ENCODE data around the gene DPP3.

DPP3 gene

GRCh38 chr11:66466225-66467033 lies 13.8 kb upstream of the DPP3 start, which contains the start of gene PELI3:
Gene PELI3 (plus strand): TSS chr11:66466905. CDS start chr11:66468129, 1,224 bp downstream.
- Histone ChIP-seq H3K36me3 (ENCODE audit: insufficient read depth) (no peaks in the 10 kb centered on the region), H3K27me3 (ENCODE audit: insufficient read depth, low read depth) (no peaks in the 10 kb centered on the region), H3K4me3 (IDR thresholded peaks at IDR 0.05; ENCODE audit: insufficient read depth, low read depth, low read length) (no peak within 1 kb of the TSS), H2AFZ (ENCODE audit: low read depth) (peak within 1 kb of the TSS; percentile 91), H3K9ac (no peak within 1 kb of the TSS; the same call in 1 of the 2 replicates), H3K4me2 (peak within 1 kb of the TSS; percentile 74), H3K4me1 (ENCODE audit: low read depth, poor library complexity, severe bottlenecking) (peaks cover 5% of the 10 kb centered on the region), H3K79me2 (ENCODE audit: insufficient read depth, low read depth) (no peaks in the 10 kb centered on the region), H4K20me1 (ENCODE audit: insufficient read depth) (no peaks in the 10 kb centered on the region), H3K27ac (no peak within 1 kb of the TSS)
- no peak for TF ChIP-seq CTCF (conservative IDR thresholded peaks at IDR 0.05; ENCODE audit: low read depth, low read length)

GRCh38 chr11:66467034-66467659 lies 13.1 kb upstream of the DPP3 start:
- no peak overlapping the region; the same call in 1 of the 2 replicates for H3K9ac ChIP-seq
- H3K4me1 ChIP-seq (ENCODE audit: low read depth, poor library complexity, severe bottlenecking): peaks cover 5% of the 10 kb centered on the region
- peak overlapping the region; percentile 54 for H3K4me2 ChIP-seq
- TF ChIP-seq CTCF (conservative IDR thresholded peaks at IDR 0.05; ENCODE audit: low read depth, low read length): peak; percentile 19; the same call in 1 of the 2 replicates
- no peak overlapping the region for H3K27ac ChIP-seq
- peak overlapping the region; percentile 49 for H2AFZ ChIP-seq (ENCODE audit: low read depth)
- no peak overlapping the region for H3K4me3 ChIP-seq (IDR thresholded peaks at IDR 0.05; ENCODE audit: insufficient read depth, low read depth, low read length)
- H3K36me3 ChIP-seq (ENCODE audit: insufficient read depth): no peaks in the 10 kb centered on the region
- no peaks in the 10 kb centered on the region for H3K79me2 ChIP-seq (ENCODE audit: insufficient read depth, low read depth)
- no peaks in the 10 kb centered on the region for H4K20me1 ChIP-seq (ENCODE audit: insufficient read depth)
- no peaks in the 10 kb centered on the region for H3K27me3 ChIP-seq (ENCODE audit: insufficient read depth, low read depth)

GRCh38 chr11:66467756-66468155 lies 12.5 kb upstream of the DPP3 start:
- no peak overlapping the region for H2AFZ ChIP-seq (ENCODE audit: low read depth)

GRCh38 chr11:66468691-66469090 lies 11.5 kb upstream of the DPP3 start:
- Histone ChIP-seq H3K36me3 (ENCODE audit: insufficient read depth) (no peaks in the 10 kb centered on the region), H2AFZ (ENCODE audit: low read depth) (no peak overlapping the region), H4K20me1 (ENCODE audit: insufficient read depth) (no peaks in the 10 kb centered on the region), H3K4me1 (ENCODE audit: low read depth, poor library complexity, severe bottlenecking) (peaks cover 5% of the 10 kb centered on the region), H3K4me2 (no peak overlapping the region), H3K9ac (no peak overlapping the region), H3K27ac (no peak overlapping the region), H3K79me2 (ENCODE audit: insufficient read depth, low read depth) (no peaks in the 10 kb centered on the region), H3K4me3 (IDR thresholded peaks at IDR 0.05; ENCODE audit: insufficient read depth, low read depth, low read length) (no peak overlapping the region), H3K27me3 (ENCODE audit: insufficient read depth, low read depth) (no peaks in the 10 kb centered on the region)
- TF ChIP-seq CTCF (conservative IDR thresholded peaks at IDR 0.05; ENCODE audit: low read depth, low read length): no peak

More at GRCh38 chr11:66467756-66468155, 12.5 kb upstream of the DPP3 start:
- H3K27me3 ChIP-seq (ENCODE audit: insufficient read depth, low read depth): no peaks in the 10 kb centered on the region
- H3K36me3 ChIP-seq (ENCODE audit: insufficient read depth): no peaks in the 10 kb centered on the region
- H3K4me2 ChIP-seq: peak overlapping the region; percentile 54
- H3K9ac ChIP-seq: no peak overlapping the region
- H4K20me1 ChIP-seq (ENCODE audit: insufficient read depth): no peaks in the 10 kb centered on the region
- no peak for TF ChIP-seq CTCF (conservative IDR thresholded peaks at IDR 0.05; ENCODE audit: low read depth, low read length)
- no peak overlapping the region for H3K27ac ChIP-seq
- peaks cover 5% of the 10 kb centered on the region for H3K4me1 ChIP-seq (ENCODE audit: low read depth, poor library complexity, severe bottlenecking)
- H3K79me2 ChIP-seq (ENCODE audit: insufficient read depth, low read depth): no peaks in the 10 kb centered on the region
- no peak overlapping the region for H3K4me3 ChIP-seq (IDR thresholded peaks at IDR 0.05; ENCODE audit: insufficient read depth, low read depth, low read length)
